WTC11 (cell line): Measurements from ENCODE around the gene KRT23. TPM values are rescaled to one million over a fixed set of nuclear protein-coding genes. Genes with fewer than 3 reads are reported as not detected.

ENCODE experiments used
- ATAC-seq: fragments of 200-7000 bp; cut with Tn5 transposase; 2 replicates; pipeline ENCODE4 v1.10.0; 2021; ENCODE audit warnings: mild to moderate bottlenecking, moderate library complexity
- CTCF ChIA-PET: fragments of 300-600 bp; sonication (Branson Sonifier 250); formaldehyde crosslinking; loops from one replicate; lab custom pipeline; 2021; ENCODE audit warnings: antibody characterized with exemption; lab: Charles Lee
- POLR2A ChIA-PET: fragments of 350-600 bp; sonication (Branson Sonifier 250); formaldehyde crosslinking; loops from one replicate; lab custom pipeline; 2021; ENCODE audit warnings: antibody characterized with exemption; lab: Charles Lee
- DNase-seq: peaks from one replicate; pipeline ENCODE4 v3.0.0; 2021; ENCODE audit warnings: low spot score
- H3K27ac Mint-ChIP-seq: 2 replicates; pipeline ENCODE4 v1.8.0; 2021; ENCODE audit warnings: mixed read lengths
- H3K27me3 Mint-ChIP-seq: 2 replicates; pipeline ENCODE4 v1.8.0; 2021; ENCODE audit warnings: low read depth, mild to moderate bottlenecking, moderate library complexity, mixed read lengths
- H3K36me3 Mint-ChIP-seq: 2 replicates; pipeline ENCODE4 v1.8.0; 2021; ENCODE audit warnings: mixed read lengths
- H3K4me1 Mint-ChIP-seq: 2 replicates; pipeline ENCODE4 v1.8.0; 2022; ENCODE audit warnings: mixed read lengths
- H3K4me3 Mint-ChIP-seq: 2 replicates; pipeline ENCODE4 v1.8.0; 2021; ENCODE audit warnings: mild to moderate bottlenecking, moderate library complexity, mixed read lengths
- H3K9me3 Mint-ChIP-seq: 2 replicates; pipeline ENCODE4 v1.8.0; 2021; ENCODE audit warnings: mixed read lengths
- EMX1 ChIP-seq: fragments of 250-450 bp; sonication (Bioruptor Pico); IDR thresholded peaks from 2 replicates; pipeline ENCODE4 v1.8.0; 2021; ENCODE audit warnings: mild to moderate bottlenecking
- FOXP1 ChIP-seq: sonication (generic); formaldehyde crosslinking; IDR thresholded peaks from 2 replicates; pipeline ENCODE4 v1.8.0; 2022; ENCODE audit warnings: missing genetic modification reagents, mild to moderate bottlenecking, moderate library complexity, borderline replicate concordance
- GABPB1 ChIP-seq: sonication (generic); formaldehyde crosslinking; IDR thresholded peaks from 2 replicates; pipeline ENCODE4 v1.8.1; 2023; ENCODE audit warnings: mild to moderate bottlenecking, missing genetic modification reagents
- GTF2I ChIP-seq: fragments of 250-450 bp; sonication (Bioruptor Pico); conservative IDR thresholded peaks from 2 replicates; pipeline ENCODE4 v1.4.0; 2021; ENCODE audit warnings: mild to moderate bottlenecking
- NR2C2 ChIP-seq: sonication (generic); formaldehyde crosslinking; IDR thresholded peaks from 2 replicates; pipeline ENCODE4 v1.8.0; 2022; ENCODE audit warnings: mild to moderate bottlenecking, missing genetic modification reagents
- PRRX2 ChIP-seq: fragments of 250-450 bp; sonication (Bioruptor Pico); IDR thresholded peaks from 2 replicates; pipeline ENCODE4 v1.8.0; 2021; ENCODE audit warnings: mild to moderate bottlenecking
- ZNF317 ChIP-seq: sonication (generic); formaldehyde crosslinking; IDR thresholded peaks from 2 replicates; pipeline ENCODE4 v1.8.1; 2023; ENCODE audit warnings: low read depth, mild to moderate bottlenecking, moderate library complexity, missing genetic modification reagents, borderline replicate concordance
- total RNA-seq: library from RNA; stranded (reverse); gene quantifications from 3 replicates; pipeline ENCODE4 v1.2.3, GENCODE V29; 2021
- TF ChIP-seq, protein P1 (sequence below): fragments of 250-450 bp; sonication (Bioruptor Pico); IDR thresholded peaks from 2 replicates; pipeline ENCODE4 v1.9.0; 2021; ENCODE audit warnings: moderate library complexity, mild to moderate bottlenecking, inconsistent platforms, borderline replicate concordance
- TF ChIP-seq, protein P2 (sequence below): sonication (generic); formaldehyde crosslinking; IDR thresholded peaks from 2 replicates; pipeline ENCODE4 v1.8.0; 2022; ENCODE audit warnings: missing genetic modification reagents
- TF ChIP-seq, protein P3 (sequence below): fragments of 250-450 bp; sonication (Bioruptor Pico); conservative IDR thresholded peaks from 2 replicates; pipeline ENCODE4 v1.9.0; 2021; ENCODE audit warnings: mild to moderate bottlenecking
- TF ChIP-seq, protein P4 (sequence below): sonication (generic); formaldehyde crosslinking; IDR thresholded peaks from 2 replicates; pipeline ENCODE4 v1.8.1; 2022; ENCODE audit warnings: missing genetic modification reagents, borderline replicate concordance
- TF ChIP-seq, protein P5 (sequence below): sonication (generic); formaldehyde crosslinking; conservative IDR thresholded peaks from 2 replicates; pipeline ENCODE4 v1.8.1; 2023; ENCODE audit warnings: mild to moderate bottlenecking, low read depth, missing genetic modification reagents, moderate library complexity
- TF ChIP-seq, protein P6 (sequence below): sonication (generic); formaldehyde crosslinking; IDR thresholded peaks from 2 replicates; pipeline ENCODE4 v1.8.0; 2023; ENCODE audit warnings: missing genetic modification reagents, mild to moderate bottlenecking, borderline replicate concordance

Gene KRT23
- total RNA-seq, 1 experiment from 2014 or later, result not detected

DNA sequence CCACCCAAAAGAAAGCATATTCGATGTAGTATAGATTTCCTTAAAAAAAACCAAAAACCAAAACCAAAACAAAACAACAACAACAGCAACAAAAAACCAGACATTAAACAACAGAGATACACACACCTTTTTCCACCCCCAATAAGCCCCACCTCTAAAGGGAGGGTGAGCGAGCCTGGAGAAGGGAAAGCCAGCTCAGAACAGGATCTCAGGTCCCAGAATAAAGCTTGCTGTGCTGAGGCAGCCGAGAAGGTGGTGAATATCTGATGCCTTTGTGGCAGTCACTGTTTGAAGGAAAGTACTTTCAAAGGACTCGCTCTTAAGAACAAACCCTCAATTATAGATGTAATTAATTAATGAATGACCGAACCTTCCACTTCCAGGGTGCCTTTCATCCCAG is 470 bp downstream of the KRT23 start:
- DNase-seq, result no peak
- TF ChIP-seq NR2C2 (no peak), FOXP1 (no peak), GTF2I (CRISPR knock-in tag) (no peak)
- TF ChIP-seq, protein P1, sequence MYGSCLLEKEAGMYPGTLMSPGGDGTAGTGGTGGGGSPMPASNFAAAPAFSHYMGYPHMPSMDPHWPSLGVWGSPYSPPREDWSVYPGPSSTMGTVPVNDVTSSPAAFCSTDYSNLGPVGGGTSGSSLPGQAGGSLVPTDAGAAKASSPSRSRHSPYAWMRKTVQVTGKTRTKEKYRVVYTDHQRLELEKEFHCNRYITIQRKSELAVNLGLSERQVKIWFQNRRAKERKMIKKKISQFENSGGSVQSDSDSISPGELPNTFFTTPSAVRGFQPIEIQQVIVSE (CRISPR knock-in tag), result no peak
- TF ChIP-seq, protein P2, sequence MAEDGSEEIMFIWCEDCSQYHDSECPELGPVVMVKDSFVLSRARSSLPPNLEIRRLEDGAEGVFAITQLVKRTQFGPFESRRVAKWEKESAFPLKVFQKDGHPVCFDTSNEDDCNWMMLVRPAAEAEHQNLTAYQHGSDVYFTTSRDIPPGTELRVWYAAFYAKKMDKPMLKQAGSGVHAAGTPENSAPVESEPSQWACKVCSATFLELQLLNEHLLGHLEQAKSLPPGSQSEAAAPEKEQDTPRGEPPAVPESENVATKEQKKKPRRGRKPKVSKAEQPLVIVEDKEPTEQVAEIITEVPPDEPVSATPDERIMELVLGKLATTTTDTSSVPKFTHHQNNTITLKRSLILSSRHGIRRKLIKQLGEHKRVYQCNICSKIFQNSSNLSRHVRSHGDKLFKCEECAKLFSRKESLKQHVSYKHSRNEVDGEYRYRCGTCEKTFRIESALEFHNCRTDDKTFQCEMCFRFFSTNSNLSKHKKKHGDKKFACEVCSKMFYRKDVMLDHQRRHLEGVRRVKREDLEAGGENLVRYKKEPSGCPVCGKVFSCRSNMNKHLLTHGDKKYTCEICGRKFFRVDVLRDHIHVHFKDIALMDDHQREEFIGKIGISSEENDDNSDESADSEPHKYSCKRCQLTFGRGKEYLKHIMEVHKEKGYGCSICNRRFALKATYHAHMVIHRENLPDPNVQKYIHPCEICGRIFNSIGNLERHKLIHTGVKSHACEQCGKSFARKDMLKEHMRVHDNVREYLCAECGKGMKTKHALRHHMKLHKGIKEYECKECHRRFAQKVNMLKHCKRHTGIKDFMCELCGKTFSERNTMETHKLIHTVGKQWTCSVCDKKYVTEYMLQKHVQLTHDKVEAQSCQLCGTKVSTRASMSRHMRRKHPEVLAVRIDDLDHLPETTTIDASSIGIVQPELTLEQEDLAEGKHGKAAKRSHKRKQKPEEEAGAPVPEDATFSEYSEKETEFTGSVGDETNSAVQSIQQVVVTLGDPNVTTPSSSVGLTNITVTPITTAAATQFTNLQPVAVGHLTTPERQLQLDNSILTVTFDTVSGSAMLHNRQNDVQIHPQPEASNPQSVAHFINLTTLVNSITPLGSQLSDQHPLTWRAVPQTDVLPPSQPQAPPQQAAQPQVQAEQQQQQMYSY (CRISPR knock-in tag), result no peak
- ATAC-seq, result peak; percentile 67
- ChIA-PET POLR2A (no interaction called here), CTCF (no interaction called here)
- H3K4me3 Mint-ChIP-seq, result no peak overlapping the region
- no peaks in the 10 kb centered on the region for H3K9me3 Mint-ChIP-seq
- H3K27ac Mint-ChIP-seq, result peak overlapping the region; percentile 8; the same call in 1 of the 2 replicates
- H3K36me3 Mint-ChIP-seq, result no peaks in the 10 kb centered on the region
- peaks cover 12% of the 10 kb centered on the region for H3K4me1 Mint-ChIP-seq
- H3K27me3 Mint-ChIP-seq, result no peaks in the 10 kb centered on the region; the same call in 1 of the 2 replicates

DNA sequence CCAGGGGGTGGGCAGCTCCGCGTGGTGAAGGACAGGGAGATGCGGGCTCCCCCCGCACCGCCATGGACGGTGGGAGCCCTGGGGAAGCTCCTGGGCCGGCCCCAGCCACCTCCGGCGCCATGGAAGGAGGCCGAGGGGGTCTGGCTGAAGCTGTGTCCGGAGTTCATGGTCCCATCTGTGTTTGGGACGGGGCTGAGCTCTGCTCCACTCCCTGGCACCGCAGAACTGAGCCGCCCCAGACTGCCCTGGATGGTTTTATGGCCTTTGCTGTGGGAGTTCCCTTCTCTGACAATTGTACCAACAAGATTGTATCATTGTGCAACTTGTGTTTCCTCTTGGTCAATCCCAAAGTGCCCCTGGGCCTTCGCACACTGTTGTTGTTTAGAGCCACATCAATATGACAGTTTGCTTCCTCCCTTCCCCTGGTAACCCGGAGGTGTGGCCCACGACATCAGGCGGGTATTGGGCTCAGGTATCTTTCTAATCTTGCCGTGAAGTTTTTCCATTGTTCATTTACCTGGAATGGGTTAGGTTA is 942 bp downstream of the KRT23 start:
- ChIA-PET POLR2A (no interaction called here), CTCF (no interaction called here)
- H3K27me3 Mint-ChIP-seq, result no peaks in the 10 kb centered on the region; the same call in 1 of the 2 replicates
- no peak overlapping the region for H3K4me3 Mint-ChIP-seq
- TF ChIP-seq GABPB1 (CRISPR knock-in tag), result 0 out of 2 replicates have a peak, but pooled peaks have one; percentile 39
- TF ChIP-seq, protein P3, sequence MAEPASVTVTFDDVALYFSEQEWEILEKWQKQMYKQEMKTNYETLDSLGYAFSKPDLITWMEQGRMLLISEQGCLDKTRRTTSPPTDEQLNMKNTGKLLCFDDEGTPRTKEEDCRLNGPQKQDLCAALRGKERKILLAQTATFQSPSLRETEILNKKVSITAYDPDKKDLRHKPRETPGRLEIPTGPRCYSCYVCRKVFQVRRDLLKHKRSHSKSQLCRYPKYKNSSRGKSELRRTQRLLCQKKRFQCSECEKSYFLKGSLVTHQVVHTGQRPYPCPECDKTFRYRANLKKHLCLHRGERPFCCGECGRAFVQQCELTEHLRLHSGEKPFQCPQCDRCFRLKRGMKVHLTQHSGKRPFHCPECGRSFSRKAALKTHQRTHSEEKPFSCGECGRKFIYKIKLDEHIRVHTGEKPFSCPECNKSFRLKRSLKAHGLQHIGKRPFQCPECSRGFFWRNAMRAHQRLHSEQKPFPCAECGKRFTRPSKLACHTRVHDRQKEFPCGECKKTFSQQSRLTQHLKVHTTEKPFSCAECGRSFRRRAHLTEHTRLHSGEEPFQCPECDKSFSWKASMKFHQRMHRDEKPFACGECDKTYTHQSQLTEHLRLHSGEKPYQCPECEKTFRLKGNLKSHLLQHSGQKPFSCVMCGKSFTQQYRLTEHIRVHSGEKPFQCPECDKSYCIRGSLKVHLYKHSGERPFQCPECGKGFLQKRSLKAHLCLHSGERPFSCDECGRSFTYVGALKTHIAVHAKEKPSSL (CRISPR knock-in tag), result no peak
- H3K4me1 Mint-ChIP-seq, result peaks cover 12% of the 10 kb centered on the region
- no peaks in the 10 kb centered on the region for H3K36me3 Mint-ChIP-seq
- no peaks in the 10 kb centered on the region for H3K9me3 Mint-ChIP-seq
- peak overlapping the region; percentile 8; the same call in 1 of the 2 replicates for H3K27ac Mint-ChIP-seq
- DNase-seq, result no peak
- ATAC-seq, result no peak

DNA sequence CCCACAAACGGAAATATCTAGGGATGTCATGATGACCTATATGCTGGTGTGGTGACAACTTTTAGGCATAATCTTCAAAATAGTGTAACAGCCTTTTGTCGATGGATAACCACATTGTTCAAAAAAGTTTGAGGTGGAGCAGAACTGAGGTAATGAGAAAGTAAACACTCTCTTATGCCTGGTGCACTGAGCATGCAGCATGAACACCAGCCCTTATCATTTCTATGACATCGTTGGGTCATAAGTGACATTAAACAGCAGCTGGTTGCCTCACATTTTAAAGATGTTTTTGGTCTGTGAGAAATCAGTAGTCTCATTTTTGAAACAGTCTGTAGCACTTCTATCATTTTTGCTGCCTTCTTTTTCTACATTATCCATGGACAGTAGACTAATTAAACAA is 1.8 kb downstream of the KRT23 start:
- no peaks in the 10 kb centered on the region; the same call in 1 of the 2 replicates for H3K27me3 Mint-ChIP-seq
- DNase-seq (no peak), ATAC-seq (no peak)
- POLR2A ChIA-PET, result no interaction called here
- H3K4me1 Mint-ChIP-seq, result peaks cover 12% of the 10 kb centered on the region
- H3K36me3 Mint-ChIP-seq, result no peaks in the 10 kb centered on the region
- no peaks in the 10 kb centered on the region for H3K9me3 Mint-ChIP-seq
- no peak overlapping the region for H3K27ac Mint-ChIP-seq
- CTCF ChIA-PET, result no interaction called here
- no peak overlapping the region for H3K4me3 Mint-ChIP-seq
- TF ChIP-seq, protein P4, sequence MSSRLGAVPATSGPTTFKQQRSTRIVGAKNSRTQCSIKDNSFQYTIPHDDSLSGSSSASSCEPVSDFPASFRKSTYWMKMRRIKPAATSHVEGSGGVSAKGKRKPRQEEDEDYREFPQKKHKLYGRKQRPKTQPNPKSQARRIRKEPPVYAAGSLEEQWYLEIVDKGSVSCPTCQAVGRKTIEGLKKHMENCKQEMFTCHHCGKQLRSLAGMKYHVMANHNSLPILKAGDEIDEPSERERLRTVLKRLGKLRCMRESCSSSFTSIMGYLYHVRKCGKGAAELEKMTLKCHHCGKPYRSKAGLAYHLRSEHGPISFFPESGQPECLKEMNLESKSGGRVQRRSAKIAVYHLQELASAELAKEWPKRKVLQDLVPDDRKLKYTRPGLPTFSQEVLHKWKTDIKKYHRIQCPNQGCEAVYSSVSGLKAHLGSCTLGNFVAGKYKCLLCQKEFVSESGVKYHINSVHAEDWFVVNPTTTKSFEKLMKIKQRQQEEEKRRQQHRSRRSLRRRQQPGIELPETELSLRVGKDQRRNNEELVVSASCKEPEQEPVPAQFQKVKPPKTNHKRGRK (CRISPR knock-in tag), result no peak
- TF ChIP-seq, protein P5, sequence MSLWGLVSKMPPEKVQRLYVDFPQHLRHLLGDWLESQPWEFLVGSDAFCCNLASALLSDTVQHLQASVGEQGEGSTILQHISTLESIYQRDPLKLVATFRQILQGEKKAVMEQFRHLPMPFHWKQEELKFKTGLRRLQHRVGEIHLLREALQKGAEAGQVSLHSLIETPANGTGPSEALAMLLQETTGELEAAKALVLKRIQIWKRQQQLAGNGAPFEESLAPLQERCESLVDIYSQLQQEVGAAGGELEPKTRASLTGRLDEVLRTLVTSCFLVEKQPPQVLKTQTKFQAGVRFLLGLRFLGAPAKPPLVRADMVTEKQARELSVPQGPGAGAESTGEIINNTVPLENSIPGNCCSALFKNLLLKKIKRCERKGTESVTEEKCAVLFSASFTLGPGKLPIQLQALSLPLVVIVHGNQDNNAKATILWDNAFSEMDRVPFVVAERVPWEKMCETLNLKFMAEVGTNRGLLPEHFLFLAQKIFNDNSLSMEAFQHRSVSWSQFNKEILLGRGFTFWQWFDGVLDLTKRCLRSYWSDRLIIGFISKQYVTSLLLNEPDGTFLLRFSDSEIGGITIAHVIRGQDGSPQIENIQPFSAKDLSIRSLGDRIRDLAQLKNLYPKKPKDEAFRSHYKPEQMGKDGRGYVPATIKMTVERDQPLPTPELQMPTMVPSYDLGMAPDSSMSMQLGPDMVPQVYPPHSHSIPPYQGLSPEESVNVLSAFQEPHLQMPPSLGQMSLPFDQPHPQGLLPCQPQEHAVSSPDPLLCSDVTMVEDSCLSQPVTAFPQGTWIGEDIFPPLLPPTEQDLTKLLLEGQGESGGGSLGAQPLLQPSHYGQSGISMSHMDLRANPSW (CRISPR knock-in tag), result no peak
- TF ChIP-seq EMX1 (CRISPR knock-in tag), result no peak
- TF ChIP-seq GTF2I (CRISPR knock-in tag), result no peak
- TF ChIP-seq PRRX2 (CRISPR knock-in tag), result no peak
- no peak for TF ChIP-seq ZNF317 (CRISPR knock-in tag)
- TF ChIP-seq, protein P6, sequence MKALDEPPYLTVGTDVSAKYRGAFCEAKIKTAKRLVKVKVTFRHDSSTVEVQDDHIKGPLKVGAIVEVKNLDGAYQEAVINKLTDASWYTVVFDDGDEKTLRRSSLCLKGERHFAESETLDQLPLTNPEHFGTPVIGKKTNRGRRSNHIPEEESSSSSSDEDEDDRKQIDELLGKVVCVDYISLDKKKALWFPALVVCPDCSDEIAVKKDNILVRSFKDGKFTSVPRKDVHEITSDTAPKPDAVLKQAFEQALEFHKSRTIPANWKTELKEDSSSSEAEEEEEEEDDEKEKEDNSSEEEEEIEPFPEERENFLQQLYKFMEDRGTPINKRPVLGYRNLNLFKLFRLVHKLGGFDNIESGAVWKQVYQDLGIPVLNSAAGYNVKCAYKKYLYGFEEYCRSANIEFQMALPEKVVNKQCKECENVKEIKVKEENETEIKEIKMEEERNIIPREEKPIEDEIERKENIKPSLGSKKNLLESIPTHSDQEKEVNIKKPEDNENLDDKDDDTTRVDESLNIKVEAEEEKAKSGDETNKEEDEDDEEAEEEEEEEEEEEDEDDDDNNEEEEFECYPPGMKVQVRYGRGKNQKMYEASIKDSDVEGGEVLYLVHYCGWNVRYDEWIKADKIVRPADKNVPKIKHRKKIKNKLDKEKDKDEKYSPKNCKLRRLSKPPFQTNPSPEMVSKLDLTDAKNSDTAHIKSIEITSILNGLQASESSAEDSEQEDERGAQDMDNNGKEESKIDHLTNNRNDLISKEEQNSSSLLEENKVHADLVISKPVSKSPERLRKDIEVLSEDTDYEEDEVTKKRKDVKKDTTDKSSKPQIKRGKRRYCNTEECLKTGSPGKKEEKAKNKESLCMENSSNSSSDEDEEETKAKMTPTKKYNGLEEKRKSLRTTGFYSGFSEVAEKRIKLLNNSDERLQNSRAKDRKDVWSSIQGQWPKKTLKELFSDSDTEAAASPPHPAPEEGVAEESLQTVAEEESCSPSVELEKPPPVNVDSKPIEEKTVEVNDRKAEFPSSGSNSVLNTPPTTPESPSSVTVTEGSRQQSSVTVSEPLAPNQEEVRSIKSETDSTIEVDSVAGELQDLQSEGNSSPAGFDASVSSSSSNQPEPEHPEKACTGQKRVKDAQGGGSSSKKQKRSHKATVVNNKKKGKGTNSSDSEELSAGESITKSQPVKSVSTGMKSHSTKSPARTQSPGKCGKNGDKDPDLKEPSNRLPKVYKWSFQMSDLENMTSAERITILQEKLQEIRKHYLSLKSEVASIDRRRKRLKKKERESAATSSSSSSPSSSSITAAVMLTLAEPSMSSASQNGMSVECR (CRISPR knock-in tag), result no peak
